ENCODE data around the gene UTY. TPM values are rescaled to one million over a fixed set of nuclear protein-coding genes. Genes with fewer than 3 reads are reported as not detected.

UTY gene
- total and polyA plus RNA-seq, 9 of the 15 experiments (the other 6 are each of a cell fraction or from before 2014, with no cell fraction given): 0.09 TPM; not detected in 8

- no peak overlapping the region for H2AFZ ChIP-seq (ENCODE audit: low read depth, low read length)
- H4K20me1 ChIP-seq (replicated peaks; ENCODE audit: control insufficient read depth, insufficient read depth, low read length): no peaks in the 10 kb centered on the region
- intact Hi-C loops (cut with micrococcal nuclease) (no loop called here), in situ Hi-C loops (cut with MboI) (no loop called here)
- no peak overlapping the region for H3K9ac ChIP-seq (ENCODE audit: insufficient read depth in 1 of 2, low read depth in 2 of 2, low read length in 2 of 2)
- no peak overlapping the region for H3K27ac ChIP-seq (ENCODE audit: extremely low read depth, low read depth, low read length)
- no peak overlapping the region for H3K4me3 ChIP-seq
- no peaks in the 10 kb centered on the region for H3K4me1 ChIP-seq (replicated peaks in 1 of 2; ENCODE audit: control insufficient read depth in 2 of 2, insufficient read depth in 2 of 2, low read length in 2 of 2)
- no peak for ATAC-seq
- no peaks in the 10 kb centered on the region for H3K27me3 ChIP-seq (ENCODE audit: control insufficient read depth in 2 of 2, insufficient read depth in 2 of 2, low read length in 2 of 2)
- no peaks in the 10 kb centered on the region for H3K9me3 ChIP-seq (replicated peaks; ENCODE audit: control insufficient read depth, insufficient read depth, low read depth, low read length)
- POLR2A ChIA-PET: no interaction called here
- no peak for DNase-seq (ENCODE audit: extremely low read depth in 1 of 4, low spot score in 3 of 4)
- H3K4me2 ChIP-seq (ENCODE audit: insufficient read depth, low read length): no peak overlapping the region
- no CpG with 5 or more reads among the region's 3 CpGs for WGBS (ENCODE audit: insufficient coverage, low coverage, missing lambda C conversion rate)
- CTCF ChIA-PET (ENCODE audit: low intra/inter-chr PET ratio): no interaction called here
- FAIRE-seq: no peak
- no peaks in the 10 kb centered on the region for H3K79me2 ChIP-seq (ENCODE audit: control insufficient read depth, insufficient read depth, low read length)
- H3K9me1 ChIP-seq (ENCODE audit: control insufficient read depth, insufficient read depth, low read length): no peaks in the 10 kb centered on the region
- no peaks in the 10 kb centered on the region for H3K36me3 ChIP-seq (ENCODE audit: control insufficient read depth, insufficient read depth, low read length)
- BruUV-seq (replicated peaks): no TSS peak
- no peak for TF ChIP-seq SMARCC2 (IDR thresholded peaks at IDR 0.05; ENCODE audit: low read depth)
- TF ChIP-seq ZNF263 (CRISPR knock-in tag; IDR thresholded peaks at IDR 0.05; ENCODE audit: borderline replicate concordance): no peak
- no peak for TF ChIP-seq ZNF407 (IDR thresholded peaks at IDR 0.05; ENCODE audit: low read depth)
- TF ChIP-seq RUNX1 (IDR thresholded peaks at IDR 0.05; ENCODE audit: low read depth): no peak
- TF ChIP-seq SUPT5H (IDR thresholded peaks at IDR 0.05): no peak
- TF ChIP-seq EGR1 (conservative IDR thresholded peaks at IDR 0.05): no peak
- TF ChIP-seq ZNF699 (CRISPR knock-in tag; IDR thresholded peaks at IDR 0.05; ENCODE audit: insufficient replicate concordance): no peak
- TF ChIP-seq ZNF324 (CRISPR knock-in tag; IDR thresholded peaks at IDR 0.05): no peak
- no peak for TF ChIP-seq NR2C2 (CRISPR knock-in tag; IDR thresholded peaks at IDR 0.05)
- TF ChIP-seq NR2C2 (tag; IDR thresholded peaks at IDR 0.05): no peak
- no peak for TF ChIP-seq ZKSCAN1 (IDR thresholded peaks at IDR 0.05; ENCODE audit: low read depth, low read length)
- TF ChIP-seq, protein P1, sequence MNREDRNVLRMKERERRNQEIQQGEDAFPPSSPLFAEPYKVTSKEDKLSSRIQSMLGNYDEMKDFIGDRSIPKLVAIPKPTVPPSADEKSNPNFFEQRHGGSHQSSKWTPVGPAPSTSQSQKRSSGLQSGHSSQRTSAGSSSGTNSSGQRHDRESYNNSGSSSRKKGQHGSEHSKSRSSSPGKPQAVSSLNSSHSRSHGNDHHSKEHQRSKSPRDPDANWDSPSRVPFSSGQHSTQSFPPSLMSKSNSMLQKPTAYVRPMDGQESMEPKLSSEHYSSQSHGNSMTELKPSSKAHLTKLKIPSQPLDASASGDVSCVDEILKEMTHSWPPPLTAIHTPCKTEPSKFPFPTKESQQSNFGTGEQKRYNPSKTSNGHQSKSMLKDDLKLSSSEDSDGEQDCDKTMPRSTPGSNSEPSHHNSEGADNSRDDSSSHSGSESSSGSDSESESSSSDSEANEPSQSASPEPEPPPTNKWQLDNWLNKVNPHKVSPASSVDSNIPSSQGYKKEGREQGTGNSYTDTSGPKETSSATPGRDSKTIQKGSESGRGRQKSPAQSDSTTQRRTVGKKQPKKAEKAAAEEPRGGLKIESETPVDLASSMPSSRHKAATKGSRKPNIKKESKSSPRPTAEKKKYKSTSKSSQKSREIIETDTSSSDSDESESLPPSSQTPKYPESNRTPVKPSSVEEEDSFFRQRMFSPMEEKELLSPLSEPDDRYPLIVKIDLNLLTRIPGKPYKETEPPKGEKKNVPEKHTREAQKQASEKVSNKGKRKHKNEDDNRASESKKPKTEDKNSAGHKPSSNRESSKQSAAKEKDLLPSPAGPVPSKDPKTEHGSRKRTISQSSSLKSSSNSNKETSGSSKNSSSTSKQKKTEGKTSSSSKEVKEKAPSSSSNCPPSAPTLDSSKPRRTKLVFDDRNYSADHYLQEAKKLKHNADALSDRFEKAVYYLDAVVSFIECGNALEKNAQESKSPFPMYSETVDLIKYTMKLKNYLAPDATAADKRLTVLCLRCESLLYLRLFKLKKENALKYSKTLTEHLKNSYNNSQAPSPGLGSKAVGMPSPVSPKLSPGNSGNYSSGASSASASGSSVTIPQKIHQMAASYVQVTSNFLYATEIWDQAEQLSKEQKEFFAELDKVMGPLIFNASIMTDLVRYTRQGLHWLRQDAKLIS (CRISPR knock-in tag; IDR thresholded peaks at IDR 0.05): no peak
- no peak for TF ChIP-seq ZNF696 (CRISPR knock-in tag; conservative IDR thresholded peaks at IDR 0.05)
- TF ChIP-seq ZNF41 (CRISPR knock-in tag; conservative IDR thresholded peaks at IDR 0.05): no peak
These were observed 13.9 kb upstream of the UTY start for GRCh38 chrY:13493737-13494136.
